Activated T-cell treated with anti-CD3 and anti-CD28 coated beads, Interleukin-2, amount 50 U/mL, for 24 hours (primary cell): ENCODE data around the gene PER1.
"Not testable (repeated sequence)": the region's sequence is repeated elsewhere in the genome, so short reads cannot be mapped to it uniquely, and the experiment has no call there.

ENCODE experiments used
- DNase-seq: peaks from one replicate; pipeline ENCODE4 v3.0.0-alpha.2; 2020
- H3K27ac Mint-ChIP-seq: 2 replicates; pipeline ENCODE4 v1.8.0; 2020; ENCODE audit warnings: mild to moderate bottlenecking, mixed read lengths
- H3K27me3 Mint-ChIP-seq: 2 replicates; pipeline ENCODE4 v1.8.0; 2020; ENCODE audit warnings: mixed read lengths
- H3K36me3 Mint-ChIP-seq: 2 replicates; pipeline ENCODE4 v1.8.0; 2020; ENCODE audit warnings: low read depth, mixed read lengths
- H3K4me1 Mint-ChIP-seq: 2 replicates; pipeline ENCODE4 v1.8.0; 2020; ENCODE audit warnings: low read depth, mixed read lengths
- H3K4me3 Mint-ChIP-seq: 2 replicates; pipeline ENCODE4 v1.8.0; 2020; ENCODE audit warnings: mild to moderate bottlenecking, moderate library complexity, mixed read lengths
- H3K9me3 Mint-ChIP-seq: 2 replicates; pipeline ENCODE4 v1.8.0; 2020; ENCODE audit warnings: mixed read lengths

The PER1 gene

DNA sequence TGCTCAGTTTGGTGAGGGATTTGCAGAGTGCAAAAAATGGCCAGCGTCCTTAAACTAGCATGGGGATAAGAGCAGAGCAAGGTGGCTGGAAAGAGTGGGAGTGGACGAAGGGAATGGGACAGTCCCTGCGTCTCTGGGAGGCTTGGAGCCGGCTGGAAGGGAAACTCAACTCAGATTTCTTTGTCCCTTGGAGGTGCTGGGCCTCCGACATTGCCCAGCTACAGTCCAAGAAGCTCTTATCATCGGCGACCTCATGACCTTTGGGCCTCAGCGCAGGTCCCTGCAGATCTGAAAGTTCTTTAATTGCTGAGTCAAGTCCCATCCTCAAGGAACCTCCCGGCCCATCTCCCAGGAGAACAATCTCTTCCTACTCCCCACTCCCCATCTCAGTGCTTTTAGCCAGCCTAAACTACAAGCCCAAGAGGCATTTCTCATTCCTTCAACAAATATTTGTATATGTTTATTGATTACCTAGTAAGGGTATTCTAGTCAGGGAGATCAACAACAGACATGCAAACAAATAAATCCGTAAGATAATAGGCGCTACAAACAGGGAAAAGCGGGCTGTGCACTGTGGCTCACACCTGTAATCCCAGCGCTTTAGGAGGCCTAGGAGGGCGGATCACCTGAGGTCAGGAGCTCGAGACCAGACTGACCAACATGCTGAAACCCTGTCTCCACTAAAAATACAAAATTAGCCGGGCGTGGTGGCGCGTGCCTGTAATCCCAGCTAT lies 25.0 kb upstream of the PER1 start:
- Mint-ChIP-seq H3K36me3 (peaks cover 5% of the 10 kb centered on the region), H3K4me1 (peaks cover 44% of the 10 kb centered on the region), H3K27ac (peak overlapping the region; percentile 94), H3K4me3 (peak overlapping the region; percentile 88), H3K27me3 (no peaks in the 10 kb centered on the region), H3K9me3 (no peaks in the 10 kb centered on the region)
- DNase-seq, result no peak

DNA sequence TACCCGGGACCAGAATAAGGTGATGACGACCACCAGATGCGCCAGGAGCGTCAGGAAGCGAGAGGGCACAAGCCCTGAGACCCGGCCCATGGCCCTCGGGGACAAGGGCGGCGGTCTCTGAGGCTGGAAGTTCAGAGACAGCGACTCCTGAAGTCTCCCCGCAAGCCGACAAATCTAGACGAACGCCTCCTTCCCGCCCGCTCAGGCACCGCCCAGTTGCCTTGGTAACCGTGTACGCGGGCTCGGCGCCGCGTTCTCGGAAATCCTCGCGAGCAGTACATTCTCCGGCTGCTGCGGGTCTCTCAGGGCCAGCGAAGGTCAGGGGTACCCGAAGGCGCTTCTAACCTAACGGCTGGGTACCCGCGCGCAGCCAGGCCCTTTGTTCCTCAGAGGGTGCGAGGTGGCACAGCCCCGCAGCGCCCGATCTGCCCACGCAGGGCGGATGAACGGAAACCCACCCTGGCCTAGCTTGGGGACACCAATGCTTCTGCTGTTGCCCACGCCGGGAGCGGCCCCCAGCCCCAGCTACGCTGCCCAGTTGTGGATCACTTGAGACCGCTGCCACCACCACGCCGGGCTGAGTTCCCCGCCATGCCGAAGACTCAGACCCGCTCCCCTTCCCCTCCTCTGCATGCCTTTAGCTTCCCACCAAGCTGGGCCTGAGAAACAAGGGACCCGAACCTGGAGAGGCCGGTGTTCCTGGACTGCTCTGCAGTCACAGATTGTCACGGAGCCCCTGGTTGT lies 24.2 kb upstream of the PER1 start, which contains the start of gene TMEM107:
TMEM107 (minus strand) TSS at position 184 of the 744 bp plus-strand sequence; CDS start at position 90, 94 bp downstream.
- Mint-ChIP-seq H3K27me3 (no peaks in the 10 kb centered on the region), H3K27ac (peak within 1 kb of the TSS; percentile 94), H3K4me1 (peaks cover 46% of the 10 kb centered on the region), H3K4me3 (peak within 1 kb of the TSS; percentile 88), H3K9me3 (no peaks in the 10 kb centered on the region), H3K36me3 (peaks cover 5% of the 10 kb centered on the region)
- DNase-seq, result peak; percentile 89

DNA sequence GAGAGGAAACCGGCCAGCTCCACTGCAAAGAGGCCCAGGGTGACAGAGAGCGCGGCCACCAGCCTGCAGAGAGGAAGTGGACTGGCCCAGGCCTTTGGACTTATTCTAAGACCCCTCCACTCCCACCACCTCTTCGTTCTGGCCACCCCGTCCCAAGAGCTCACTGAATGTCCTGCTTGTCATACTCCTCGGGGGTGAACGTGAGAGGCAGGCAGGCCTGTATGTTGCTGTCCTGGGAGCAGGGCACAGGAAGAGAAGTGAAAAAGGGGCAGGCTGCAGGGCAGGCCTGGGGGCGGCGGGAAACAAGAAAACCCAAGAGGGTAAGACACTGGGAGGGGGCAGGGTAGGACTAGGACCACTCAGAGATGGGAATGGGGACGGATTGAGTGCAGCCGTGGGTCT lies 23.6 kb upstream of the PER1 start:
- no peaks in the 10 kb centered on the region for H3K27me3 Mint-ChIP-seq
- peaks cover 47% of the 10 kb centered on the region for H3K4me1 Mint-ChIP-seq
- no peaks in the 10 kb centered on the region for H3K9me3 Mint-ChIP-seq
- peaks cover 5% of the 10 kb centered on the region for H3K36me3 Mint-ChIP-seq
- H3K27ac Mint-ChIP-seq, result peak overlapping the region; percentile 94
- DNase-seq, result no peak
- H3K4me3 Mint-ChIP-seq, result peak overlapping the region; percentile 88

DNA sequence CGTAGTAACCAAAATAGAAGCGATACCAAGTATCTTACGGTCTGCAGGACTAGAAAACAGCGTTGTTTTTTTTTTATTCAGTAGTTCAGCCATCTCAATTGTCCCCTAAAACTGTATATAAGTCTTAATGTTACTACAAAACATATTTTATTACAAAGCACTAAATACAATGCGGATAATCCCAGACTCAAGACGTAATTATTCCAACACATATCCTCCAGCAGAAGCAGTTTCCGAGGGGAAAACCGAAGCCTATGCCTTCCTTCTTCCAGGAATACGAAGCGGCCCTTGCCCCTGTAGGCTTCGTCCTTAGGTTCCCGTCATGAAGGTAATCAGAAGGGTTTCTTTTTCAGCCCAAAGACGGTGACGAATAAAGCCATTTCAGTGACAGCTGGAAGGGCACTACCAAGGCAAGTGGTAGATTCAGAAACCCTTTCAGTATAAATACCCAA lies 21.7 kb upstream of the PER1 start:
- Mint-ChIP-seq H3K27me3 (no peaks in the 10 kb centered on the region), H3K36me3 (peaks cover 5% of the 10 kb centered on the region), H3K4me3 (peak overlapping the region; percentile 78), H3K4me1 (peaks cover 47% of the 10 kb centered on the region), H3K27ac (peak overlapping the region; percentile 100), H3K9me3 (no peaks in the 10 kb centered on the region)
- DNase-seq, result no peak

DNA sequence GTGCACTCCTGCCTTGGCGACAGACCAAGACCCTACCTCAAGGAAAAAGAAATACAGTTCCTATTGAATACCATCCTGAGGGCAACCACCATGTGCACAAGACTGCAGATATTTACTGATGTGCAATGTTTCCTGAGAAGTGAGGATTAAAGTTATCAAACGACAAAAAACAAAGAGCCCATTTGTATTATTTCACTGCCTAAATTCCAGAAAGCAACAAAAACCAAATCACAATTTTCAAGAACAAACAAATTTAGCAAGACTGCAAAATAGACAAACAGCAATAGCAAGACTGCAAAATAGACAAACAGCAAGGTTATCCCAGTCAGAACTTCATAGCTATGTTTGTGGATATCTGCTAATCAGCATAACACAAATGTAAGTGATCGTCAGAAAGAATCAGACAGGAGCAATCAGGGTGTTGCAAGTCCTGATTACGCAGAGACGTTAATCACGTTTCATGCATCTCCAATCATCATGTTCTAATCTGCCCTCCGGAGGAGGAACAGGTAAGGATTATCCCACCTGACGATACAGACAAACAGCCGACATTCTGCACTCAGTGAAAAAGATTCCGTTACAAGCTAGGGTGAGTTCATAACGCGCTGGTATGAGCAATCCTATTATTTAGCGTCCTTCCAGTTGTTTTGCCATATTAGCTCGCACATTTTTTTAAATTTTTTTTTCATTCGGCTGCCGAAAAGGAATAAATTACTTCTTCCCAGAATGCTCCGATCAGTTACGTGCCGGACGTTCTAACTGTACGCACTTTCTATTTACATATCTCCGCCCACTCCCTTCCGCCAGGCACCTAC lies 21.1 kb upstream of the PER1 start:
- Mint-ChIP-seq H3K36me3 (peaks cover 5% of the 10 kb centered on the region), H3K4me3 (peak overlapping the region; percentile 78), H3K4me1 (peaks cover 47% of the 10 kb centered on the region), H3K27me3 (no peaks in the 10 kb centered on the region), H3K27ac (peak overlapping the region; percentile 100), H3K9me3 (no peaks in the 10 kb centered on the region)
- DNase-seq, result peak; percentile 68

DNA sequence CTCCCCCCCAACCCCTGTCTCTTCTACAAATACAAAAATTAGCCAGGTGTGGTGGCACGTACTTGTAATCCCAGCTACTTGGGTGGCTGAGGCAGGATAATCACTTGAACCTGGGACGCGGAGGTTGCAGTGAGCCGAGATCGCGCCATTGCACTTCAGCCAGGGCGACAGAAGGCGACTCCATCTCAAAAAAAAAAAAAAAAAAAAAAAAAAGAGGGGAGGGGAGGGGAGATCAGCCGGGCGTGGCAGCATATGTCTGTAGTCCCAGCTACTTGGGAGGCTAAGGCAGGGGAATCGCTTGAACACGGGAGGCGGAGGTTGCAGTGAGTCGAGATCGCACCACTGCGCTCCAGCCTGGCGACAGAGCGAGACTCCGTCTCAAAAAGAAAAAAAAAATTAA lies 18.0 kb upstream of the PER1 start:
- H3K27me3 Mint-ChIP-seq, H3K9me3 Mint-ChIP-seq, H3K36me3 Mint-ChIP-seq, H3K27ac Mint-ChIP-seq, H3K4me3 Mint-ChIP-seq, DNase-seq: not testable (repeated sequence)
- H3K4me1 Mint-ChIP-seq, result peaks cover 32% of the 10 kb centered on the region

DNA sequence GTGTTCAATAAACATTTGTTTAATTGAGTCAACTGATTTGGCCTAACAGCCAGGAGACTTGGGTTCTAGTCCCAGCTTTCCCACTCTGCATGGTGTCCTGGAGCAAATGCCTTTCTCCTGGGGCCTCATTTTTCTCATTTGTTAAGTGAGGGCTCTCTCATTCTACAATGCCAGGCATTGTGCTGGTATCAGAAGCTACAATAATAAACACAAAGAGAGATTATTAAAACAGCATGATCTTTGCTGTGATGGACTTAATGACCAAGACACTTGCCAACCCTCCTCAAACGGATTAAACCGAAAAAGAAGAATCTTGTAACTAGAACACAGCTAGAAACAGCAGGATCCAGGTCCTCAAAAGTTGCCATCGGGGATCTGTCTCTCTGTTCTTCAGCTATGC lies 15.3 kb upstream of the PER1 start:
- Mint-ChIP-seq H3K9me3 (no peaks in the 10 kb centered on the region), H3K4me3 (no peak overlapping the region), H3K36me3 (no peaks in the 10 kb centered on the region), H3K27me3 (no peaks in the 10 kb centered on the region), H3K27ac (no peak overlapping the region), H3K4me1 (peaks cover 34% of the 10 kb centered on the region)
- DNase-seq, result no peak

DNA sequence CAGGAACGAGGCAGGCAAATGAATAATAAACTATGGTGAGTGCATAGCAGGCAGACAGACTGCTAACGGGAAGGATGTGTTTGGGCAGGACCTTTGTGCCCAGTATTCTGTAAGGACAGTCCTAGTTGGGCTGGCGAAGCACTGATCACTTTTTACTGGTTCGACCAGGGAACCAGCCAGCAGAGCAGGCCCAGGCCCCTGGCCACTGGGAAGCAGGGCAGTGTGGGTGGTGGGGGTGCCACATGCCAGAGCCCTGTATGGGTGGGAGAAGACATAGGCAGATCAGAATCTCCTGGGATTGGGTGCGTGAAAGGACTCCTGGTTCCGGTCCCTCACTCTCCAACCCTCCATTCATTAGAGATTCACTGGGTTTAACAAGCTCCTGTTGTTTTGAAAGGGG lies 14.5 kb upstream of the PER1 start:
- H3K27ac Mint-ChIP-seq, result no peak overlapping the region
- no peak for DNase-seq
- peaks cover 33% of the 10 kb centered on the region for H3K4me1 Mint-ChIP-seq
- H3K27me3 Mint-ChIP-seq, result no peaks in the 10 kb centered on the region
- no peaks in the 10 kb centered on the region for H3K9me3 Mint-ChIP-seq
- peaks cover 3% of the 10 kb centered on the region for H3K36me3 Mint-ChIP-seq
- no peak overlapping the region for H3K4me3 Mint-ChIP-seq

DNA sequence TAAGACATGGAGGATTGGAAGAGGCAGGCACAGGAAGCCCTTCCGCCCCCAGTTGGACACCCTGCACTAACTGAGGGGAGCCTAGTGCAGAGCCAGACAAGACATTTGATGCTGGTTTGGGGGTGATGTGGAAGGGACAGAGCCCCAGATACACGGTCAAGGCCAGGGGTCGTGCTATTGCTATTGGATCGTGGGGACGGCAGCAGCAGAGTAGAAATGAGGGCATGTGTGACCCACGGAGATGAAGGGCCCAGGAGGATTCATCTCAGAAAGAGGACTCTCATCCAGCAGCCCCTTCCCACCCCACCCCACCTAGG lies 12.6 kb upstream of the PER1 start:
- no peaks in the 10 kb centered on the region for H3K27me3 Mint-ChIP-seq
- peaks cover 22% of the 10 kb centered on the region for H3K36me3 Mint-ChIP-seq
- peaks cover 47% of the 10 kb centered on the region for H3K4me1 Mint-ChIP-seq
- peak overlapping the region; percentile 98 for H3K27ac Mint-ChIP-seq
- no peaks in the 10 kb centered on the region for H3K9me3 Mint-ChIP-seq
- peak; percentile 44 for DNase-seq
- peak overlapping the region; percentile 82 for H3K4me3 Mint-ChIP-seq

DNA sequence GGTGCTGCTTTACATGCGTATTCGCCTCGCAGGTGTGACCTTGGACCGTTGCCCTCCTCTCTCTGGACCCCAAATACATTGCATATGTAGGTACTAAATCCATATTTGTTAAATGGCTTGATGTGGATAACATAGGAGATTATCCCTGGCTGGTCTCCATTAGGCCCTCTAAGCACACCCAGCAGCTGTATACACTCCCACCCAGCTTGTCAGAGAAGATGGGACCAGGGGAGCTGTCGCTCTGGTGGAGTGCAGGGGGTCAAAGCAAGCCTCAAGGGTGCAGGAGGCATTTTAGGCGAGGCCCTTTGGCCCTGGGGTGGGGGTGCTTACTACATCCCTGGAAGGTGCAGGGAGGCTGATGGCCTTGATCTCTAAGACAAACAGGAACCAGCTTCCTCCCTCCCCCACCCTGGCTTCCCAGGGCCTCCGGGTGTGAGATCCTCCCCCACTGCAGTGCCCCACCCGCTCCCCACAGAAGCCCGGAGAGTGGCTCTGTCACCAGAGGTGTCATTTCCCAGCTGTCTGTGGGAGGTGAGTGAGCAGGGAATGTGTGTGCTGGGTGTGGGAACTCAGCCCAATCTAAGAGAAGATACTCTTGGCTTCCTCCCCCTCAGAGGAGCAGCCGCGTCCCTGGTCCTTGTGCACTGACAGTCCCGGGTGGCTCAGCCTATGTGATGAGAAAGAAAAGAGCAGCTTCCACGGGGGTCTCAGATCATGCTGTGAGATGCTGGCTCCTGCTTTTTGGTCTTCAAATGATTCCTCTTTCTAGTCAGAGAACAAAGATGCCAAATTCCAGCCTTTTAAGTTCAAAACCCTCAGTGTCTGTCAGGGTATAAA lies 12.0 kb upstream of the PER1 start:
- DNase-seq, result peak; percentile 82
- Mint-ChIP-seq H3K36me3 (peaks cover 28% of the 10 kb centered on the region), H3K4me3 (peak overlapping the region; percentile 82), H3K27ac (peak overlapping the region; percentile 98), H3K9me3 (no peaks in the 10 kb centered on the region), H3K27me3 (no peaks in the 10 kb centered on the region), H3K4me1 (peaks cover 53% of the 10 kb centered on the region)

DNA sequence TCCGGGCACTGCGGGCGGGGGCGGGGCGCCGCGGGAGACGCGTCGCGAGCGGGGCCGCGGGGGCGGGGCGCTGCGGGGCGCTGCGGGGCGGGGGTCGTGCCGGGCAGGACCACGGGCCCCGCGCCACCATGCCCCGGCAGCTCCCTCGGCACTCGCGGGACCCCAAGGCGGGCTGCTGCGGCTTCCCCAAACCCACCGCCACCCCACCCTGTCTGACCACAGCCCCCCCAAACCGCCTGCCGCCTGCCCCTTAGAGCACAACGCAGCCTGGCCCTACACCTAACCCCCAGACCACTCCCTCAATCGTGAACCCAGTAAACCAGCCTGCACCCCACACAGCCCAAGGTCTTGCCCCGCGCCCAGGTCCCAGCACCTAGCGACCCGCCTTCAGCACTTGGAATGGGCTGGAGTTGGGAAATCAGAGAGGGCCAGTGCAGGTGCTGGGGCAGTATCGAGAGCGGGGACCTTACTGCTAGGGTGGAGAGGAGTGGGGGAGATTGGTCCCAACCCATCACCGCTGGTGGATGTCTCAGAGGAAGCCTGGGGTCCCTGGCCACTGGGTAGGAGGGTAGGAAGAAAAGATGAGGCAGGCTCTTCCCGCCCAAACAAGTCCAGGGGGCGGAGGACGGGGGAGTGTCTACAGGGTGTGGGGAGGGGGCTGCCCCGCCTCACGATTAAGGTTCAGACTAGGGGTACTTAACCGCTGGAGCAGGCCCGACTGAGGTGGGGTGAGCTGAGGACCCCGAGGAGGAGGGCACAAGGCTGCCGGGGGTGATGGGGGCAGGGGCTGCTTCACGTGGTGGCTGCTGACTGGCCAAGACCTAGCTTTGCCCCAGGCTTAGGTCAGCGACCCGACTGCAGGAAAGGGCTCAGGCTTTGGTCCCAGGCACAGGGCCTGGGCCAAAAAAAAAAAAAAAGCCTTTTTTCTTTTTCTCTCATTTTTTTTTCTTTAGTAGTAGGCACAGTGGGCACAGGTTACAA lies 11.1 kb upstream of the PER1 start:
- H3K27ac Mint-ChIP-seq, result peak overlapping the region; percentile 98
- no peaks in the 10 kb centered on the region for H3K9me3 Mint-ChIP-seq
- H3K4me1 Mint-ChIP-seq, result peaks cover 60% of the 10 kb centered on the region
- peak overlapping the region; percentile 87 for H3K4me3 Mint-ChIP-seq
- DNase-seq, result peak; percentile 69
- H3K36me3 Mint-ChIP-seq, result peaks cover 36% of the 10 kb centered on the region
- no peaks in the 10 kb centered on the region for H3K27me3 Mint-ChIP-seq

DNA sequence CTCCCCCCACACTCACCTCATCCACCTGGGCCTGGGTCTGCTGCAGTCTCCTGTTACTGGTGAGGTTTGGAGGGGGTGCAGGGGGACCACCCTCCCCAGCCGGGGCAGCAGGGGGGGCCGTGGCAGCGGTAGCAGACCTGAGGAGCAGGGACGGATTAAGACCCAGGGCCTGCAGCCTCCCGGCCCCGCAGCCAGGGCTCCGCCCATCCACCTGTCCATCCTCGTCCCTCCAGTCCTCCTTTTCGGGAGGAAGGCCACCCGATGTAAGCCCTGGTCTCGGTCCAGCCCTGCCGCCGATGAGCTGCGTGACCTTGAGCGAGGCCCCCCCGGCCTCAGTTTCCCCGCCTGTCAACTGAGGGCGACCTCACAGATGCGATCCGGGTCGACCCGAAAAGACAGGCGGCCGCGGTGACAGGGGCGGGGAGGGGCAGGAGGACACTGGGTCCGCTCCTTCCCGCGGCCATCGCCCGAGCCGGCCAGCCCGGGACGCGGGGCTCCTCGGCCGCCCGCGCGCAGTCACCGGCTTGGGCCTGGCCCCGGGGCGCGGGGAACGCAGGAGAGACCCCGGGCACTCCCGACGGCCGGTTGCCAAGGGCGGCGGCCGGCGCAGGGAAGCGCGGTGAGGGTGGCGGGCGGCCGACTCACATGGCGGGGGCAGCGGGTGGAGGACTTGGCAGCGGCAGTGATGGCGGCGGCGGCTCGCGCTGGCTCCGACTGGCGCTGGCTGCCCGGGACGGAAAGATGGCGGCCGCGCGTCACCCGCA lies 10.2 kb upstream of the PER1 start, which contains the start of gene VAMP2:
VAMP2 (minus strand) TSS at position 716 of the 764 bp plus-strand sequence; CDS start at position 647, 69 bp downstream.
- peak within 1 kb of the TSS; percentile 87 for H3K4me3 Mint-ChIP-seq
- DNase-seq, result peak; percentile 88
- H3K4me1 Mint-ChIP-seq, result peaks cover 61% of the 10 kb centered on the region
- peak within 1 kb of the TSS; percentile 98 for H3K27ac Mint-ChIP-seq
- no peaks in the 10 kb centered on the region for H3K9me3 Mint-ChIP-seq
- no peaks in the 10 kb centered on the region for H3K27me3 Mint-ChIP-seq
- H3K36me3 Mint-ChIP-seq, result peaks cover 40% of the 10 kb centered on the region
